Naive thymus-derived CD8-positive, alpha-beta T cell (primary cell): ENCODE data around the gene ST6GAL1. TPM values are rescaled to one million over a fixed set of nuclear protein-coding genes. Genes with fewer than 3 reads are reported as not detected.

Source experiments
- ATAC-seq, 2 donors: fragments of 150-1000 bp; cut with Tn5 transposase in 1 of 2; sonication (Bioruptor Pico), chemical (Tn5 transposase) in 1 of 2; 1 replicate in 1 of 2; 2 replicates in 1 of 2; pipeline ENCODE4 v1.10.0; 2021; ENCODE audit warnings: mild to moderate bottlenecking in 2 of 2, moderate library complexity in 2 of 2
- POLR2A ChIA-PET: fragments of 350-600 bp; sonication (Branson Sonifier 250); formaldehyde crosslinking; loops from one replicate; lab custom pipeline; 2021; ENCODE audit warnings: antibody characterized with exemption; lab: Charles Lee
- DNase-seq, 10 donors: peaks; one replicate each; pipeline versions ENCODE4 v3.0.0 to v3.0.0-alpha.2; 2020 to 2022
- H3K27ac Mint-ChIP-seq, 10 donors: one replicate each; pipeline ENCODE4 v1.8.0; 2020 to 2022; ENCODE audit warnings: mild to moderate bottlenecking in 10 of 10, mixed read lengths in 10 of 10, moderate library complexity in 4 of 10, inconsistent platforms in 1 of 10
- H3K27me3 Mint-ChIP-seq, 5 donors: one replicate each; pipeline ENCODE4 v1.8.0; 2021 to 2022; ENCODE audit warnings: mixed read lengths in 5 of 5
- H3K36me3 Mint-ChIP-seq, 3 donors: one replicate each; pipeline ENCODE4 v1.8.0; 2020 to 2022; ENCODE audit warnings: mixed read lengths in 3 of 3, mild to moderate bottlenecking in 2 of 3, inconsistent platforms in 1 of 3
- H3K4me1 Mint-ChIP-seq, 4 donors: one replicate each; pipeline ENCODE4 v1.8.0; 2021 to 2022; ENCODE audit warnings: mixed read lengths in 4 of 4
- H3K4me3 Mint-ChIP-seq, 10 donors: one replicate each; pipeline ENCODE4 v1.8.0; 2020 to 2022; ENCODE audit warnings: mild to moderate bottlenecking in 10 of 10, mixed read lengths in 10 of 10, moderate library complexity in 6 of 10, inconsistent platforms in 1 of 10
- H3K9me3 Mint-ChIP-seq, 9 donors: one replicate each; pipeline ENCODE4 v1.8.0; 2020 to 2022; ENCODE audit warnings: mixed read lengths in 9 of 9, mild to moderate bottlenecking in 3 of 9, inconsistent platforms in 1 of 9, moderate library complexity in 1 of 9
- polyA plus RNA-seq, 3 donors: library from polyadenylated mRNA; unstranded; fragments of 300-500 nt; fragmentation: Illumina TruSeq; gene quantifications; one replicate each; pipeline ENCODE4 v1.2.3, GENCODE V29; 2021
- total RNA-seq, 8 experiments: library from RNA in 2 of 8; stranded (reverse) in 2 of 8; gene quantifications; one replicate each; pipeline ENCODE4 v1.2.3 and lab custom pipeline; 2021 to 2026

Gene ST6GAL1
- total and polyA plus RNA-seq, 5 experiments from 2014 or later = 139 to 250 (median 223) TPM

- POLR2A ChIA-PET = no interaction called here
- H3K36me3 Mint-ChIP-seq = peaks cover 0 to 32% (median 19%) of the 10 kb centered on the region in 3 donors
- no peak for DNase-seq
- no peak overlapping the region for H3K27ac Mint-ChIP-seq
- H3K27me3 Mint-ChIP-seq = no peaks in the 10 kb centered on the region
- H3K9me3 Mint-ChIP-seq = peaks cover 6 to 52% (median 21%) of the 10 kb centered on the region in 9 donors
- ATAC-seq = no peak
- peaks cover 3 to 13% (median 10%) of the 10 kb centered on the region in 4 donors for H3K4me1 Mint-ChIP-seq
- H3K4me3 Mint-ChIP-seq = no peak overlapping the region
These were observed 158.4 kb downstream of the ST6GAL1 start for GRCh38 chr3:187088701-187089100.

GRCh38 chr3:187093320-187093719 lies 163.0 kb downstream of the ST6GAL1 start:
- Mint-ChIP-seq H3K4me3 (no peak overlapping the region), H3K27ac (no peak overlapping the region), H3K9me3 (peaks cover 12 to 73% (median 25%) of the 10 kb centered on the region in 9 donors), H3K27me3 (no peaks in the 10 kb centered on the region), H3K36me3 (peaks cover 0 to 33% (median 21%) of the 10 kb centered on the region in 3 donors), H3K4me1 (peaks cover 0 to 7% (median under 1%) of the 10 kb centered on the region in 4 donors)
- ATAC-seq (no peak), DNase-seq (no peak)
- POLR2A ChIA-PET = no interaction called here

- Mint-ChIP-seq H3K27ac (no peak overlapping the region), H3K4me1 (peaks cover 11 to 28% (median 18%) of the 10 kb centered on the region in 4 donors), H3K9me3 (peaks cover 4 to 42% (median 11%) of the 10 kb centered on the region in 9 donors), H3K4me3 (no peak overlapping the region), H3K36me3 (peaks cover 0 to 15% (median 12%) of the 10 kb centered on the region in 3 donors), H3K27me3 (no peaks in the 10 kb centered on the region)
- DNase-seq (no peak), ATAC-seq (no peak)
- POLR2A ChIA-PET = no interaction called here
These were observed 168.7 kb downstream of the ST6GAL1 start for GRCh38 chr3:187098923-187099512.

- peaks cover under 1 to 25% (median 7%) of the 10 kb centered on the region in 9 donors for H3K9me3 Mint-ChIP-seq
- H3K27ac Mint-ChIP-seq = peak overlapping the region; percentile 44 to 89 (median 85)
- POLR2A ChIA-PET = interaction anchor here (0.6 to 2.1 kb wide), 6 partner anchors 12 to 170 kb away, joined by 3 to 6 read pairs (median 4); no protein-coding TSS in a partner anchor
- DNase-seq = peak; percentile 26 to 68 (median 44)
- peak; percentile 82 to 84 for ATAC-seq
- no peaks in the 10 kb centered on the region for H3K27me3 Mint-ChIP-seq
- peak overlapping the region; percentile 53 to 84 (median 74) for H3K4me3 Mint-ChIP-seq
- H3K4me1 Mint-ChIP-seq = peaks cover 13 to 29% (median 19%) of the 10 kb centered on the region in 4 donors
- peaks cover 0 to 13% (median 12%) of the 10 kb centered on the region in 3 donors for H3K36me3 Mint-ChIP-seq
These were observed 171.1 kb downstream of the ST6GAL1 start for GRCh38 chr3:187101184-187102072.

- no peak for ATAC-seq
- Mint-ChIP-seq H3K9me3 (peaks cover 0 to 18% (median 5%) of the 10 kb centered on the region in 9 donors), H3K27me3 (no peaks in the 10 kb centered on the region), H3K27ac (peak overlapping the region; percentile 44 to 89 (median 85)), H3K4me1 (peaks cover 13 to 25% (median 19%) of the 10 kb centered on the region in 4 donors), H3K4me3 (peak overlapping the region; percentile 53 to 84 (median 74)), H3K36me3 (peaks cover 0 to 9% (median 9%) of the 10 kb centered on the region in 3 donors)
- no peak for DNase-seq
- POLR2A ChIA-PET = interaction anchor here (0.7 to 2.1 kb wide), 6 partner anchors 11 to 193 kb away, joined by 3 to 6 read pairs (median 4); no protein-coding TSS in a partner anchor
These were observed 171.8 kb downstream of the ST6GAL1 start for GRCh38 chr3:187102073-187102634.

- H3K4me3 Mint-ChIP-seq = no peak overlapping the region
- DNase-seq (no peak), ATAC-seq (no peak)
- H3K27me3 Mint-ChIP-seq = no peaks in the 10 kb centered on the region
- peaks cover 13 to 22% (median 18%) of the 10 kb centered on the region in 4 donors for H3K4me1 Mint-ChIP-seq
- POLR2A ChIA-PET = interaction anchor here (1.2 kb wide), 1 partner anchor 18 kb away, joined by 3 read pairs; no protein-coding TSS in a partner anchor
- peaks cover 0 to 7% (median 0%) of the 10 kb centered on the region in 9 donors for H3K9me3 Mint-ChIP-seq
- peaks cover 0 to 2% (median 0%) of the 10 kb centered on the region in 3 donors for H3K36me3 Mint-ChIP-seq
- peak overlapping the region in 1 of 10 donors; percentile 89 for H3K27ac Mint-ChIP-seq
These were observed 172.9 kb downstream of the ST6GAL1 start for GRCh38 chr3:187103251-187103650.

- POLR2A ChIA-PET = no interaction called here
- Mint-ChIP-seq H3K27ac (no peak overlapping the region), H3K9me3 (no peaks in the 10 kb centered on the region), H3K4me3 (no peak overlapping the region), H3K27me3 (no peaks in the 10 kb centered on the region), H3K36me3 (no peaks in the 10 kb centered on the region), H3K4me1 (peaks cover 13 to 20% (median 18%) of the 10 kb centered on the region in 4 donors)
- no peak for ATAC-seq
- no peak for DNase-seq
These were observed 174.0 kb downstream of the ST6GAL1 start for GRCh38 chr3:187104342-187104741.

- no peaks in the 10 kb centered on the region for H3K36me3 Mint-ChIP-seq
- H3K27me3 Mint-ChIP-seq = no peaks in the 10 kb centered on the region
- H3K4me1 Mint-ChIP-seq = peaks cover 13 to 20% (median 18%) of the 10 kb centered on the region in 4 donors
- no peak for DNase-seq
- no peak for ATAC-seq
- H3K9me3 Mint-ChIP-seq = no peaks in the 10 kb centered on the region
- POLR2A ChIA-PET = no interaction called here
- no peak overlapping the region for H3K4me3 Mint-ChIP-seq
- no peak overlapping the region for H3K27ac Mint-ChIP-seq
These were observed 174.6 kb downstream of the ST6GAL1 start for GRCh38 chr3:187104933-187105332.

GRCh38 chr3:187105700-187106099 lies 175.4 kb downstream of the ST6GAL1 start:
- no peak overlapping the region for H3K4me3 Mint-ChIP-seq
- ATAC-seq = no peak

GRCh38 chr3:187107989-187108388 lies 177.7 kb downstream of the ST6GAL1 start:
- POLR2A ChIA-PET = no interaction called here
- ATAC-seq = no peak
- DNase-seq = no peak

More at GRCh38 chr3:187105700-187106099, 175.4 kb downstream of the ST6GAL1 start:
- H3K36me3 Mint-ChIP-seq = no peaks in the 10 kb centered on the region
- H3K27ac Mint-ChIP-seq = no peak overlapping the region
- no peak for DNase-seq
- peaks cover 13 to 20% (median 18%) of the 10 kb centered on the region in 4 donors for H3K4me1 Mint-ChIP-seq
- no peaks in the 10 kb centered on the region for H3K9me3 Mint-ChIP-seq
- POLR2A ChIA-PET = no interaction called here
- H3K27me3 Mint-ChIP-seq = no peaks in the 10 kb centered on the region

GRCh38 chr3:187110156-187110555 lies 179.8 kb downstream of the ST6GAL1 start:
- Mint-ChIP-seq H3K9me3 (no peaks in the 10 kb centered on the region), H3K27ac (peak overlapping the region in 1 of 10 donors; percentile 15), H3K4me3 (no peak overlapping the region), H3K36me3 (no peaks in the 10 kb centered on the region), H3K27me3 (no peaks in the 10 kb centered on the region), H3K4me1 (peaks cover 2 to 7% (median 6%) of the 10 kb centered on the region in 4 donors)
- ATAC-seq = no peak
- POLR2A ChIA-PET = no interaction called here
- DNase-seq = no peak

More at GRCh38 chr3:187107989-187108388, 177.7 kb downstream of the ST6GAL1 start:
- Mint-ChIP-seq H3K27me3 (no peaks in the 10 kb centered on the region), H3K4me1 (peaks cover 2 to 4% (median 4%) of the 10 kb centered on the region in 4 donors), H3K36me3 (no peaks in the 10 kb centered on the region), H3K4me3 (no peak overlapping the region), H3K27ac (no peak overlapping the region), H3K9me3 (no peaks in the 10 kb centered on the region)
